GM21786 (cell line): ENCODE measurements around the gene HHLA2.

Experiments
- ATAC-seq: cut with Tn5 transposase; IDR thresholded peaks from one replicate; pipeline ENCODE4 v1.9.1; 2021; ENCODE audit not compliant: unreplicated experiment

HHLA2 gene

GRCh38 chr3:108298056-108298455 is 1.7 kb downstream of the HHLA2 start:
- no peak for ATAC-seq

DNA sequence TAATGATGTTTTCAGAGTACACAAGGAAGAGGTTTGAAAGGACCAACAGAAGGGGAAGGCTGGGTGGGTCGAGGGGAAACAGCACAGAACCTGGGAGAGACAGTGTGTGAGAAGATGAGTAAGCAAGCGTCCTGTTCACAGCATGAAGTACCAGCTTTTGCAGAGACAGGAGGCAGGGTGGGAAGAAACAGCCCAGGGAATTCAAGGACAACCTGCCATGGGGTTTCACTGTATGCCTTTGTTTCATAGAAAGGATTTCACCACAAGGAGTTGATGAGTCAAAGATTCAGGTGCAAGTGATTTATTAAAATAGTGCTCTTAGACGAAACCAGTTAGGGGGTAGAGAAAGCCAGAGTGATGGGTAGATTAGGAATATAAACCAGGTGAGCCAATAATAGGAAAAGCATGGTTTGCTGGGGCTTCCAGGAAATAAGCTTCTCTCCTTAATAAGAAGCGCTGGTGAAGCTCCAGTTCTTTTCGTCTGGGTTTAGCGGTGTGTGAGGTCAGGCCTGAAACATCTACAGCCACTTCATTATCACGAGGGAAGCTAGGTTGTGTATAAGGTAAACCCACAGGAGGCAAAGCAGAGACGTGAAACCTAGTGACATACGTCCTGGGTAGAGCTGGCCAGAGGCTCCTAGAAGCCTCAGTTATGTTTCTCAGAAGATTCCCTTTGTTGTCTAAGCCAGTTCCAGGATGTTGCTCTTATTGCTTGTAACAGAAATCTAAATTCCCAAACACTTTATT is 3.9 kb downstream of the HHLA2 start:
- ATAC-seq, result no peak

- peak; percentile 69 for ATAC-seq
These were observed 5.5 kb downstream of the HHLA2 start for GRCh38 chr3:108301695-108302404.

GRCh38 chr3:108302570-108302969 is 6.2 kb downstream of the HHLA2 start:
- no peak for ATAC-seq

DNA sequence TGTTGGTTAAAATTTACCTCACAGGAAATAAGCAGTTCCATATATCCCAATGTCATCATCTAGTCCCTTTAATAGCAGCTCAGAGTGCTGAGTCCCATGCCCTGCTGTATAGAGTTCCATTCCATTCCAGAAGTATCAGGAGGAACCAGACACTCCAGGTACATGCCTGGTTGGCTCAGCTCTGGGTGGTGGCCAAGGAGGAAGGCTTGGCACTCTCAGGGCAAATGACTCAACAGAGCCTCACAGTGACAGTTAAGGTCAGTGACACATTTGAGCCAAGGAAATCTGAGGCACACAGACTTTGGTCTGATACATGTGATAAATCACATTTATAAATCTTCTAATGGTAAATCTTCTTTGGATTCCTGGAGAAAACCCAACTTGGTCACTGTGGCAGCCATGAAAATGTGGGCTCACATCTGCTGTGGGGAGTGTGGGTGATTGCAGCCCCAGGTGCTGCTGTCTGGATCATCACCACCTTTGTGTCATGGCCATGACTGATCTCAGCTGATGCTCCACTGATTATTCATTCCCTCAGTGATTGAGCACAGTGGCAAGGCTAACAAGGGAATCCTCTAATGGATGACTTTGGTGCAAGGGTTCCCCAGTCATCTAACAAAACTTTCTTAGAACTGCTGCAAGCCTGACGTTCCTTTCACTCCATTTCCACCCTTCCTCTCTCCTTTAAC is 9.3 kb downstream of the HHLA2 start:
- ATAC-seq, result no peak

- ATAC-seq, result no peak
These were observed 15.4 kb downstream of the HHLA2 start for GRCh38 chr3:108311797-108312196.

DNA sequence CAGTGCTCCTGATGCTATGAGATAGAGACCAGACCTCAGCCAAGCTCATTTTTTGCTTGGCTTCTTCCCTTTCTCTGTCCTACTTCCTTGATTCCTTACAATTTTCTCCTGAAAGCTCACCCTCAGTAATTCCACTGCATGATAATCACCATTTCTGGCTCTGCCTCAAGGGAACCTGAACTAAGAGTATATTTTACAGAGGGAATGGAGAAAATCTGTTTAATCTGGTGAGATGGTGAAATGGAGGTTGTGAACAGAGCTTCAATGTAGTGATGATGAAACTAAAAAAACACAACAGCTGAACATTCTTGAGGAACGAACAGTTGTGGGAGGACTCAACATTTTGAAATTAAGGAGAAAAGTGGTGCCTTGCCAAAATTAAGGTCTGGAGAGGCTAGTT is 16.3 kb downstream of the HHLA2 start:
- ATAC-seq, result no peak

DNA sequence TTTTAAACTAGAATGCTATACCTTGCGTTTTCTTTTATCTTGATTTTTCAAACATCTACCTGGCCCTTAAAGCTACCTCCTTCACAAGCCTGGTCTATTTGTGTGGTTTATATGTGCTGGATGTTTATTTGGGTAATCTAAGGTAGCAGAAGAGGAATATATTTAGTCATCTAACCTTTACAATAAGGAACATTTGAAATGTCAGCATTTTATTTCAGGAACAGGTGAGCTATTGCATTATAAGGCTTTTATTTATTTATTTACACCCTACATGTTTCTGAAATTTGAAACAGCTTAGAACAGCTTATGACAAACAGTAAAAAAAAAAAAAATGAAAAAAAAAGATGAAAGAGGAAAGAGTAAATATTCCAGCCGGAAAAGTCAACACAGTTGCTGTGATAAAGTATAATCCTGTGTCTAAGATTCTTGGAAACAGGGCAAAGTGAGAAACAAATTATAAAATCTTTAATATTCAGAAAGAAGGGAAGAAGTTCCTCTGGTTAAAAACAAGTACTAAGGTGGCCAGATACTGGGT is 19.5 kb downstream of the HHLA2 start:
- ATAC-seq, result no peak

- no peak for ATAC-seq
These were observed 23.2 kb downstream of the HHLA2 start for GRCh38 chr3:108319428-108320082.

DNA sequence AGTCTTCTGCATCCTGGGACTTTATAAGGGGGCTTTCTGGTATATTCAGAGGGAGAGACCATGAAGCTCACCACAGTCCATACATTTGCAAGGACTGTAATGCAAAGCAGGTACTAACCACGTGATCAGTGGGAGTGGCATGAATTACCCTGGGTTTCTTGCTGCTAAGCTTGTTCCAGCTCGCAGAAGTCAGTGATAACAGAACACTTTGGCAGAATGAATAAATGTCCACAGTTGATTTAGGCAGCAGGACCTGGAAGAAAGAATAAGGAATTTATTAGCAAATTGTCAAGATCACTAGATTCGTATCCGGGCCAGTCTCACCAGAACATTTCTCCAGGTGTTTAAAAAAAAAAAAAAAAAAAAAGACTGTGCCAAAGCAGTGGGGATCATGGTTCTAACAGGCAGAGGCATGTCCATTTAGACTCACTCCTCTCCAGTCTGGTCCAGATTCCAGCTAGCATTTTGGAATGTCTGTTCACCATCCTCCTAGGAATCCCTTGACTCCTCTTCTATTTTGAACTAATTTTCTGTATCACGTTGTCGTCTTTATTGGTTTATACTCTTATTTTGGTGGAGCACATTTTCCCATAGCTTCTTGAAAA is 24.5 kb downstream of the HHLA2 start:
- no peak for ATAC-seq

- no peak for ATAC-seq
These were observed 26.0 kb downstream of the HHLA2 start for GRCh38 chr3:108322352-108322751.

- no peak for ATAC-seq
These were observed 27.8 kb downstream of the HHLA2 start for GRCh38 chr3:108324177-108324576.

GRCh38 chr3:108327168-108327567 is 30.8 kb downstream of the HHLA2 start:
- ATAC-seq, result no peak

GRCh38 chr3:108328821-108329486 is 32.6 kb downstream of the HHLA2 start:
- no peak for ATAC-seq

- ATAC-seq, result no peak
These were observed 33.2 kb downstream of the HHLA2 start for GRCh38 chr3:108329508-108329907.

GRCh38 chr3:108329947-108330346 is 33.6 kb downstream of the HHLA2 start:
- ATAC-seq, result no peak

DNA sequence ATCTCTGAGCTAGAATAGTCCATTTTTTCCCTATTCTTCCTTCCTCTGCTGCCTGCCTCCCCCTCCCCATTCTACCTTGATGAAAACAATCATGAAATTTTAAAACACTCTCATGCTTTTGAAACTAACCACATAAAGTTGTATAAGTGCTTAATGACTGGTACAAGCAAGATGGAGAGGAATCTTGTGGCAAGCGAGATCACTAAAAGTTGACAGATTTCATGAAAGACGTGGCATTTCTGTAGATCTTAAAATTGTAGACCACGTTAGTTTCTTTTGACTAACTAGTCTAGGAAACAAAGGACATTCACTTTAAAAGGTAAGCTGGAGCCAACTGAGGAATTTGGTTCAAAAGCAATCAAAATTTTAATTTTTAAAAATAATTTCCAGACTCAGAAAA is 35.4 kb downstream of the HHLA2 start:
- ATAC-seq, result no peak

DNA sequence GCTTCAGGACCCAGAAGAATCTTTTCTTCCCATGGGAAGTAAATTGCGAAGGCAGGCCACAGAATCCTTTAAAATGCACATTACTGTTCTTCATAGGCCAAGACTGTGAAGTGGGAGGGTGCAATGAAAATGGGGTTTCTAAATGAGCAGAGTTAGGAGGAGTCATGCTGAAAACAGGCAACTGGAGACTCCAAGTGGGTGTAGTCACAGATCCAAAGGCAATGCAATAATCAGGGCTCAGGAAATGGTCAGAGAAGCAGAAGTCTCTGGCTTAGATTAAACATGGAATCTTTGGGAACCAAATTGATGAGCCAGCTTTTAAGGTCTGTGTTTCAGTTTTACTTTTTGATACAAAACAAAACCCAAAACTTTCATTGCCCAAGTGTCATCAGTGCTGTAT is 37.6 kb downstream of the HHLA2 start:
- no peak for ATAC-seq

- ATAC-seq, result no peak
These were observed 38.4 kb downstream of the HHLA2 start for GRCh38 chr3:108334701-108335100.

DNA sequence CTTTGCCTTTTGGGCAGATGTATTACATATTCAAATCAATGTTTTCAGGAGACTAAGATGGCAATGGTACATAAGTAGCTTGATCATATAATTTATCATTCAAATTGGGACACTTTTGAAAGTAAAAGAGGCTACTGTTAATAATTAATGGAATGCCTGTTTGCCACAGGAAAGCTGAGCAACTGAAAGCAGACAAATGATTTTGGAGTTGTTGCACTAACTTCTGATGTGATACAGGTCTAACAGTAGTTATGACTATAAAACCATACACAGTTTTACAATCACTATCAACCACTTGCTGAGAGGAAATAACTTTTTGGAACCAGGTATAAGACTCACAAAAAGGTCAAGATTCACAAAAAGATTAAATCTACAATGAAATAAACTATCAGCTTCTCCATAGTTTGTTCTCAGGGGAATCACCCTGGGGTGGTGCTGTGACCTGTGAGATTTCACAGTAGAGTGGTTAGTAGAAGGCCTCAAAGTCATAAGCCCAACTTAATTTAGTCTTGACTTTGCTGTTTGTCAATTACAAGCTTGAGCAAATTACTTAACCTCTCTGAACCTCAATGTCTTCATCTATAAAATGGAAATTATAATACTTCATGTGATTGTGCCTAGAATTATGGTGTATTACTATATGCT is 42.7 kb downstream of the HHLA2 start:
- ATAC-seq, result peak; percentile 41
